GM21515 (cell line): ENCODE data around the gene CDC25B.
"Not testable (repeated sequence)": the region's sequence is repeated elsewhere in the genome, so short reads cannot be mapped to it uniquely, and the experiment has no call there.

Experiments
- ATAC-seq: cut with Tn5 transposase; IDR thresholded peaks from one replicate; pipeline ENCODE4 v1.9.1; 2021; ENCODE audit not compliant: unreplicated experiment

CDC25B gene

DNA sequence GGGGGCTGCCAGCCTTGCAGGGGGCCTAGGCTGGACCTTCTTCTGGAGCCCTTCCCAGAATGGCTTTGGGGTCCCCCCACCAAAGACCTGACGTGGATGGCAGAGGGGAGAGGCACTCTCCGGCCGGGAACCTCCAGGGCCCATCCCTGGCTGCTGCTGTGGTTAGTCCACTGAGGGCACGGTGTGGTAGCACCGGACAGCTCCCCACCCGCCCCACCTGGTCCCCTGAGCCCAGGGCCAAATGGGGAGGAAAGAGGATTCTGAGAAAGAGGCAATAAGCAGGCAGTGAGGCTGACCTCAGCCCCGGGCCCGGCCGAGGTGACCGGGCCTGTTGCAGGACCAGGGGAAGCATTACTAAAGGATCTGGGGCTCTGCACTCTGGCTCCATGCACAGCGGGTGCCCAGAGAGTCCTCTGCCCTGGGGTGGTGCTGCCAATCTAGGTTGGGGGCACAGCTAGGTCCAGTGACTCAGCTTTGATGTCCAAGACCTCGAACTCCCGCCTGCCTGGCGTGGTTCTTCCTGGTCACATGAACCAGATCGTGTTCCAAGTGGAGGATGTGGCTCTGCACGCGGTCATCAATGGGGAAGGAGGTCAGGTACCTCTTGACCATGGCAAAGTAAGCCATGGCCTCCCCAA lies 11.8 kb upstream of the CDC25B start:
- no peak for ATAC-seq

DNA sequence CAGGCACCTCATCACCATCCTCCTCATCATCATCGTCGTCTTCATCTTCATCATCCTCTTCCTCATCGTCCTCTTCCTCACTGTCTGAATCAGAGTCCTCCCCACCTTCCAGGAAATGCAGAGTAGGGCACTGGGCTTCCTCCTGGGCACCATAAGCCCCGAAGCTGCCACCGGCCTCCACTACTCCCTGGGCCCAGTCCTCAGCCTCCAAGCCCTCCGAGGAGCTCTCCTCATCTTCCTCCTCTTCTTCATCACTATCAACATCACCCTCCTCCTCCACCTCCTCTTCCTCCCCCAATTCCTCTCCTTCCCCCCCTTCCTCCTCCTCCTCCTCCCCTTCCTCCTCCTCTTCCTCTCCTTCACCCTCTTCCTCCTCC lies 11.3 kb upstream of the CDC25B start:
- no peak for ATAC-seq

DNA sequence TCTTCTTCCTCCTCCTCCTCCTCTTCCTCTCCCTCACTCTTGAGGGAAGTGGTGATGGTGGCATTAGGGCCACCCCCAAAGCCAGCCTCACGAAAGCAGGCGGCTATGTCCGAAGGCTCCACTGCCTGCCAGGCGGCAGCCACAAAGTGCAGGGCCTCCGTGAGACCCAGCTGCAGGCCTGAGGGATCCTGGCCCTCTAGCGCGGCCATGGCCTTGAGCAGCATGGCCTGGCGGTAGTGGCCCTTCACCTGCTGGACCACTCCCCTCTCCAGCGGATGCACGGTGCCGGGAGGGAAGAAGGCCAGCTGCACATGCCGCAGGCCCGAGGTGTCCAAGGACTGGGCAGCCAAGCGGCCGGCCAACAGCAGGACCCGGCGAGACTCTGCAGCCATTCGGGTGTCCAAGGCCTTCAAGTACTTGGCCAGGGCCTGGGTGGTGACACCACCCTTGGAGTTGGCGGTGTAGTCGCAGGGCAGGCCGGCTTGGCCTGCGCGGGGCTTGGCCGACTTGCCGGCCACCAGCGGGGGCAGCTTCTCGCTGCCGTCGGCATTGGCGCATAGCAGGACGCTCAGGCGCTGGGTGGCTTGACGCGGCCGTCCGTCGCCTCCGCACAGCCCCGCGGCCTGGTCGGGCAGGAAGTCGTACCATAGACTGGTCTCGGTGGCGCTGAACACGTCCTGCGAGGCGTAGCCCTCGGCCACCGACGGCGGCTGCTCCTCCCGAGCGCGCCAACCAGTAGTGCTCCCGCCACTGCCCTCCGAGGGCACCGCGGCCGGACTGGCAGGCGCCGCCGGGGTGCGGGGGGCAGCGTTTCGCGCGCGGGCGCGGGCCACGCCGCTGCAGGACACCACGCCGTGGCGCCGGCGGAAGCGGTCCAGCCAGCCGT lies 10.6 kb upstream of the CDC25B start:
- no peak for ATAC-seq

DNA sequence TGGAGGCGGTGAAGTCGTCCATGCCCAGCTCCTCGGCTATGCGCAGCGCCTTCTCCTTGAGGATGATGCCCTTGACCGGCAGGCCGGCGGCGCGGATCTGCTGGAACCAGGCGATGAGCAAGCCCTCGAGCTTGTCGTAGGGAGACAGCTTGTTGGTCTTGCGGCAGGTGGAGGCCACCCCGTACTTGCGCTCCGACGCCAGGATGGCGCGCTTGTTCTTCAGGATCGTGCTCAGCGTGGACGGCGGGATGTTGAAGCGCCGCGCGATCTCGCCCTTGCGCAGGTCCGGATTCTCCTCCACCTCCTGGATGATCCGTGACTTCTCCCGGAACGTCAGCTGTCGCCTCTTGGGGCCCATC lies 10.0 kb upstream of the CDC25B start:
- peak; percentile 18 for ATAC-seq

DNA sequence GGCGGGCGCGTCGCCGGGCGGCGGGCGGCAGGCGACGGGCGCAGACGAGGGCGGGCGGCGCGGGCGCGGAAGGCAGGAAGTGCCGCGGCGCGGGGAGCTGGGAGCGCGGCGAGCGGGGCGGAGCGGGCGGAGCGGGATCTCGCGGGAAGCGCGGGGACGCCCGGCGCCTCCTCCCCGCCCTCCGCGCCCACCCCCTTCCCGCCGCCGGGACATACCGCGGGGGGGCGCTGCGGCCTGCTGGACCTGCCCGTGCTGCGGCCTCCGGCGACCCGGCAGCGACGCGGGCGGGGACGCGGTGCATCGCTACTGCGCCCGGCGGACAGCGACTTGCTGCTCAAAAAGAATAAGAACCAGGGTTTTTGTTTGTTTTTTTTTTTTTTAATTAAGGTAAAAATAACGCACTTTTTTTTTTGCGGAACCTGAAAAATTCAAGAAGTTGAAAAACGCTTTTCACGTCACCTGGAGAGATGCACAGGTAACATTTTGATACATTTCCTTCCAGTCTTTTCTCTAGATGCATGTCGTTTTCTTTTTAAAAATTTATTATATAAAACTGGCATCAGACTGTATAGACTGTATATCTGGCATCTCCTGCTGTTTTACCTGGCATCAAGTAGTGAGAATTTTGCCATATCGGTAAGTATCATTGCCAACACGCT lies 9.3 kb upstream of the CDC25B start, which contains the start of gene CENPB:
Gene CENPB (minus strand): TSS at position 76 of the 659 bp plus-strand sequence. CDS start 257 bp downstream, outside the sequence.
- peak; percentile 71 for ATAC-seq

DNA sequence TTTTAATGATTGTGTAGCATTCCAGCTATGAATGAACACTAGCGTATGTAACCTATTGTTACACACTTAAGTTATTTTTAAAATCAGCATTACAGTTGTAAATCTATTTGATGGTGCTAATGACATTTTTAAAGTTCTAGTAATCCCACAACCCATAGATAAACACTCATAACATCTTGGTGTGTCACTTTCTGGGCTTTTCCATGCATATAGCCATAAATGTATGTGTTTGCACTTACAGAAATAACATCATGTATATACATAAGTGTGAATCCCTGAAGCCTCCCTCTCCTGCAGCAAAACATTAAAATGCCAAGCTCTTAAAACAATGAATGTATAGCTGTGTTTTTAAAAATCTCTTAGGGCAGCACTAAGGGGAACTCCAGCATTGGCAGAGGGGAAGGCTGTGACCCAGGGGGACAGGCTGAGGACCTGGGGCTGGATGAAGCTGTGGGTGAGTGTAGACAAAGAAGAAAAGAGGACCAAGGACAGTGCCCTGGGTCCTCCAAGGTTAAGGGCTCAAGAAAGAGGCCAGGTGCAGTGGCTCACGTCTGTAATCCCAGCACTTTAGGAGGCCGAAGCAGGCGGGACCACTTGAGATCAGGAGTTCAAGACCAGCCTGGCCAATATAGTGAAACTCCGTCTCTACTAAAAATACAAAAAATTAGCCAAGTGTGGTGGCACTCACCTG lies 8.6 kb upstream of the CDC25B start:
- ATAC-seq = no peak

DNA sequence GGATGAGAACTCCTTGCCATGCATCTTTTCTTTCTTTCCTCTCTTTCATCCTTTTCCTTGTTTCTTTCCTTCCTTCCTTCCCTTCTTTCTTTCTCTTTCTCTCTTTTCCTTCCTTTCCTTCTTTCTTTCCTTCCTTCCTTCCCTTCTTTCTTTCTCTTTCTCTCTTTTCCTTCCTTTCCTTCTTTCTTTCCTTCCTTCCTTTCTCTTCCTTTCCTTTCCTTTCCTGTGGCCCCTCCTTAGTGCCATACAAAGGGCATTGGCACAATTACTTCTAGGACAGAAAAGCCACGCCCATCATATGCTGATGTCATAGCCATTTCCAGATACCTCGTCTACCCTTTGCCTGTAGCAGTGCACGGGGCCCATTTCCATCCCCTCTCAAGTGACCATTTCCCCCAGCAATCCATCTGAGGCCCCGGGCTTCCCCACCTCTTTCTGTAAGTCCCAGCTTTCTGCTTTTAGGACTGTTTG lies 7.4 kb upstream of the CDC25B start:
- no peak for ATAC-seq

DNA sequence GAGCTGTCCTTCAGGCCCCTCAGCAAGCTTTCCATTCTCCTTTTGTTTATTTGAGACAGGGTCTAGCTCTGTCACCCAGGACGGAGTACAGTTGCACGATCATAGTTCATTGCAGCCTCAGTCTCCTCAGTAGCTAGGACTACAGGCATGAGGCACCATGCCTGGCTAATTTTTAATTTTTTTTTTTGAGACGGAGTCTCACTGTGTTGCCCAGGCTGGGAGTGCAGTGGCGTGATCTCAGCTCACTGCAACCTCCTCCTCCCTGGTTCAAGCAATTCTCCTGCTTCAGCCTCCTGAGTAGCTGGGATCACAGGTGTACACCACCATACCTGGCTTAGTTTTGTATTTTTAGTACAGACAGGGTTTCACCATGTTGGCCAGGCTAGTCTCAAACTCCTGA lies 6.9 kb upstream of the CDC25B start:
- ATAC-seq = not testable (repeated sequence)

DNA sequence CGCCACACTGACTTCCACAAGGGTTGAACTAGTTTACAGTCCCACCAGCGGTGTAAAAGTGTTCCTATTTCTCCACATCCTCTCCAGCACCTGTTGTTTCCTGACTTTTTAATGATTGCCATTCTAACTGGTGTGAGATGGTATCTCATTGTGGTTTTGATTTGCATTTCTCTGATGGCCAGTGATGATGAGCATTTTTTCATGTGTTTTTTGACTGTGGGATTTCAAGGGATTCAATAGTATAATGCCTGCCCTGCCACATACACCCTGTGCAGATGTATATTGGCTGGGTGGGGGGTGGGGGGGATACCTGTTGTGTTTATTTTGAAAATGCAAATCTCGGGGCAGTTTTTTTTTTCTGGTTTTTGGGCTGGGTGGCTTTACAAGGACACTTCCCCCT lies 1.9 kb upstream of the CDC25B start:
- not testable (repeated sequence) for ATAC-seq

DNA sequence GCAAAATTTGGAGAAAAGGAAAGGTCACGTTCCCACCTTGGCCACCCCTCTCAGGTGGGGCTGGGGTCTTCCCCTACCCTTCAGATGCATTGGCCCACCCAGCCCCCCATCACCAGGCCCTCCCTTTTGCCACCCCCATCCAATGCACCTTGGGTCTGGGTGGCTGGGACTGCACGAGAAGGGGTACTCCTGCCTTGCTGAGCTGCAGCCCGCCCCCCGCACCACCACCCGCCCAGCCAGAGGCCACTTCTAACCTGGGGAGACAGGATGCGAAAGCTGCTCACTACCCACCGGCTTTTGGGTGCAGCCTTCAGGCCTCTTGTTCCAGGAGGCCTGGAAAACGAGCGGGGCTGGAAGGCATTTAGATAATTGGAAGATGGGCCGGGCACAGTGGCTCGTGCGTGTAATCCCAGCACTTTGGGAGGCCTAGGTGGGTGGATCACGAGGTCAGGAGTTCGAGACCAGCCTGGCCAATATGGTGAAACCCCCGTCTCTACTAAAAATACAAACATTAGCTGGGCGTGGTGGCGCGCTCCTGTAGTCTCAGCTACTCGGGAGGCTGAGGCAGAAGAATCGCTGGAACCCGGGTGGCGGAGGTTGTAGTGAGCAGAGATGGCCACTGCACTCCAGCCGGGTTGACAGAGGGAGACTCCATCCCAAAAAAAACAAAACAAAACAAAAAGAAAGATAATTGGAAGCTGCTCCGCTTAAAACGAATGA lies 1.2 kb upstream of the CDC25B start:
- no peak for ATAC-seq

DNA sequence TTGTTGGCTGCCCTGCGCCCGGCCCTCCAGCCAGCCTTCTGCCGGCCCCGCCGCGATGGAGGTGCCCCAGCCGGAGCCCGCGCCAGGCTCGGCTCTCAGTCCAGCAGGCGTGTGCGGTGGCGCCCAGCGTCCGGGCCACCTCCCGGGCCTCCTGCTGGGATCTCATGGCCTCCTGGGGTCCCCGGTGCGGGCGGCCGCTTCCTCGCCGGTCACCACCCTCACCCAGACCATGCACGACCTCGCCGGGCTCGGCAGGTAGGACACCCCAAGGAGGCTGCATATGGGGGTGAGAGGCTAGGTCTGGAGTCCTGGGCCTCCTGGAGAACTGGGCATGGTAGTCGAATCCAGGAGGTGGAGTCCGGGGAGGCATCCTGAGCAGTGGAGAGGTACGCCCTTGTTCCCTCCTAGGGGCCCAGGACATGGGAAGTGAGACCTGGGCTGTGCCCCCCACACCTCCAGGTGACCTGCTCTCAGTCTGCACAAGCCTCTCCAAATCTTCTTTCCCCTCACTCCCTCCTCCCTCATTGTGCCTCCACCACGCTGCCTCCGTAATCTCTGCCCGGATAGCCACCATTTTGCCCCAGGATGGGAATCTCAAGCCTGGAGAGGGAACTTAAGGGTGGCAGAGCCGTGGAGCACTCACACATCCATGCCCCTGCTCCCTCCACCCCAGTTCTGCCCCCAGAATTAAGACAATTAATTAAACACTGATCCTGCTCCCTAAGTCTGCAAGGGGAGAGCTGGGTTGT lies 541 bp downstream of the CDC25B start:
- no peak for ATAC-seq

DNA sequence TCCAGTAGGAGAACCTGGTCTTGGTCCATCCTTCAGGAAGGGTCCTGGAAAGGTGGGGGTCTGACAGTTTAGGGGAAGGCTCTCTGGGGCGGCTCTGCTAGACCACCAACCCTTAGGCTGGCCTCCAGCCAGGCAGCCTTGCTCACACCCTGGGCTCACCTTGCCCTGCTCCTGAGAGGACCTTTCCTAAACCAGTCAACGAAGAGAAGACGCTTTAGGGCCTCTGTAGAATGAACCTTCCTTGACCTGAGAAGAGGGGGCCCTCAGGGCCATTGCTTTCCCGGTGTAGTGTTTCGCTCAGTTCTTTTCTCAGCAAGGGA lies 1.1 kb downstream of the CDC25B start:
- ATAC-seq = no peak

DNA sequence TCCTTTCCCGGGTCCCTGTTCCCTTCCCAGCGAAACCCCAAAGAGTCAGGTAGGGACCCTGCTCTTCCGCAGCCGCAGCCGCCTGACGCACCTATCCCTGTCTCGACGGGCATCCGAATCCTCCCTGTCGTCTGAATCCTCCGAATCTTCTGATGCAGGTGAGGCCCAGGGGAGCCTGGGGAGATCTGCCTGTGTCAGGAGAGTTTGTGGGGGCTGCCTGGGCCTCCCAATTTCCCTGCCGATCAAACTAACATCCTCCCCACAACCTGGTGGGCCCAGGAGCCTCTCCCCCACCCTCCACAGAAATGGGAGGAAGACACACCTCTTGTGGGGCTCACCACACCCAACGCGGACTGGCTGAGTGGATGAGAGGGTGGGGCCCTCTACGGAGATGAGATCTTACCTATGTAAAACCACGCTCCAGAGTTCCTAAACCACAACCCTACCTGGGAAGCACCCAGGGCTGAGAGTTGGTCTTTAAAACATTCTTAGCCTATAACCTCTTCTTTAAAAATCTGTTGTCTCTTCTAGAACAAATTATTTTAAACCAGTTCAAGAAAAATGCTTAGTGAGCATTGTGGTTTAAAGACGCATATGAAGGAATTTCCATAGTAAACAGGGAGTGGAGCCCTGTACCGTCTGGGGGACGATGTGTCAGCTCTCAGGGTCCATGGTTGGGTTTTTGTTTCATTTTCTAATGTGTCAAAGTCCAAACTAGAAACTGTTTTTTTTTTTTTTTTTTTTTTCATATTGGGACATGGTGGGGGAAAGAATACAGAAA lies 1.7 kb downstream of the CDC25B start:
- ATAC-seq = no peak

DNA sequence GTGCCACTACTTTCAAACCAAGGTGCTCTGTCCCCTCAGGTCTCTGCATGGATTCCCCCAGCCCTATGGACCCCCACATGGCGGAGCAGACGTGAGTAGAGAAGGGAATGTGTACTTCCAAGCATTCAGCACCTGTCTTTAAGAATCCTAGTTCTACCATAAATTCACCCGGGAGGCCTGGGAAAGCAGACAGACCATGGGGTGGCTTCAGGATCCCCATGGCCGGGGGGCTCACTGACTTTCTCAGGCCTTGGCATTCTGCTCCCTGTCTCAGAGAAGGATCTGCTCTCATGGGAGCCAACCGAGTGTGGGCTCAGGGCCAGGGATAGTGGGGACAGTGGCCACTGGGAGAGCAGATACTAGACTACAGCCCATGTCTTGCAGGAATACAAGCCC lies 2.3 kb downstream of the CDC25B start:
- ATAC-seq = no peak

DNA sequence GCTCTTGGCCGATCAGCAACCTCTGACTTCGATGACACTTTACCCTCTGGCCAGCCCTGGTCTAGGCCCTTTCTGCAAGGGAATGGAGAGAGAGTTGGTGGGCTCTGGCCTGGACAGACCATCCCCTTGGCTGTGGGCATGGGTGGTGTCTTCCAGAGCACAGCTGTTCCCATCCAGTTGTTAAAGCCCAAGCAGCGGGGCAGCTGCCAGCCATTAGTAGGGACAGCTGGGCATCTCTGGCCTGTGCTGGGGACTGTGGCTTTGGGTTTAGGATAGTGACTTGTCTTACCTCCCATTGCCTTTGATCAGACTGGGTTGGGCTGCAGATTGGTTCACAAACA lies 2.8 kb downstream of the CDC25B start:
- no peak for ATAC-seq

DNA sequence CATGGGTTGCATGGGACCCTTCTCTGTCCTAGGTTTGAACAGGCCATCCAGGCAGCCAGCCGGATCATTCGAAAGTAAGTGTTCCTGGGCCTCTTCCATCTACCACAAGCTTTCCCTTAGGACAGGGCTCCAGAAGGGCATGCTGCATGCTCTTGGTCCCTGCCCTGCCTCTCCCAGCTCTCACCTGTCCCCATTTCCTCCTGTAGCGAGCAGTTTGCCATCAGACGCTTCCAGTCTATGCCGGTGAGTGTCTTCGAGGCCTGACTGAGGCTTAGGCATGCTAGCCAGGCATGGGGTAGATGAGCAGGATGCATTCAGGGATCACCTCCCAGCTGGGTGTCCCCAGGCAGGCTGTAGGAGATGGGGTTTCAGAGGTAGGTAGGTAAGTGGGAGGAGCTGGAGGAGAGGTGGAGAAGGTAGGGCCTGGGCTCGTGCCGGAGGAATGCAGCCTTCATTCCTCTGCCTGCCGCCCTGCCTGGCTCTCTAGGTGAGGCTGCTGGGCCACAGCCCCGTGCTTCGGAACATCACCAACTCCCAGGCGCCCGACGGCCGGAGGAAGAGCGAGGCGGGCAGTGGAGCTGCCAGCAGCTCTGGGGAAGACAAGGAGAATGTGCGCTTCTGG lies 4.3 kb downstream of the CDC25B start:
- ATAC-seq = no peak

DNA sequence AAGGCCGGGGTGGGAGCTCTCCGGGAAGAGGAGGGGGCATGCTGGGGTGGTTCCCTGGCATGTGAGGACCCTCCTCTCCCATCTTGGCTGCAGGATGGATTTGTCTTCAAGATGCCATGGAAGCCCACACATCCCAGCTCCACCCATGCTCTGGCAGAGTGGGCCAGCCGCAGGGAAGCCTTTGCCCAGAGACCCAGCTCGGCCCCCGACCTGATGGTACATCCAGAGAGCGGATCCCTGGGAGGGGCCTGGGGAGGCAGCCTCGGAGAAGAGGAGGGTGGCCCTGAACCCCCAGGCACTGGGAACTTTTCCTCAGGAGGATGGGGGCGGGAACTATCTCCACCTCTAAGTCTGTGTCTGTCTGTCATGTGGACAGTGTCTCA lies 4.8 kb downstream of the CDC25B start:
- ATAC-seq = no peak

DNA sequence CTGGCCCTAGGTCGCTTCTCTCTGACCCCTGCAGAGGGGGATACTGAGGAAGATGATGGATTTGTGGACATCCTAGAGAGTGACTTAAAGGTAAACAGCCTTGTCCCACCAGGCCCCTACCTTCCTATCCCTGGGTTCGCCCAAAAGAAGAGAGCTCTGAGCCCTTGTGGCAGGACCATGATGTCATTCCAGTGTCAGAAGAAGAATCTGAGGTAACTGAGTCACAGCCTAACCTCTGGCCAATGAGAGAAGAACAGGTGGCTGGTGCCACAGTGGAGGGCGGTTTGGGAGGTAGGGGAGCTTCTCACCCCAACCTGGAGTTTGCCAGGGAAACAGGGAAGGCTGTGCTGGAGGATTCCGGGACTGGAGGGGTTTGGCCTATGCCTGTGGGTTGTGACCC lies 5.2 kb downstream of the CDC25B start:
- ATAC-seq = no peak

DNA sequence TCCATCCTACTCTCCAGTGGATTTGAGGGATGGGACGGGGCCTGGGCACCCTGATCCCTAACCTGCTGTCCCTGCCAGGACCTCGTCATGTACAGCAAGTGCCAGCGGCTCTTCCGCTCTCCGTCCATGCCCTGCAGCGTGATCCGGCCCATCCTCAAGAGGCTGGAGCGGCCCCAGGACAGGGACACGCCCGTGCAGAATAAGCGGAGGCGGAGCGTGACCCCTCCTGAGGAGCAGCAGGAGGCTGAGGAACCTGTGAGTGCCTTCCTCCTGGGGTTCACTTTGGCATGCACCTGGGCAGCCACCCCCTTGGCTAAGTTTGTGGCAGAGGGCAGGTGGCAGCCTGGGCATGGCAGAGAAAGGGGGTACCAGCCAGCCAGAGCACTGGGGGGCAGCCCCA lies 5.7 kb downstream of the CDC25B start:
- no peak for ATAC-seq
